Mammary epithelial cell (primary cell): ENCODE data around the gene PHACTR3.

Experiments
- CTCF ChIP-seq, 2 donors: IDR thresholded peaks in 1 of 2; conservative IDR thresholded peaks in 1 of 2; 2 replicates each; pipeline ENCODE4 v1.5.1; 2011 to 2012; ENCODE audit warnings: inconsistent platforms in 2 of 2, low read length in 2 of 2, mild to moderate bottlenecking in 2 of 2, control low read depth in 1 of 2, low read depth in 1 of 2; ENCODE audit not compliant: insufficient read depth in 1 of 2; ENCODE audit errors: extremely low read depth in 1 of 2
- EZH2 ChIP-seq: IDR thresholded peaks from 2 replicates; pipeline ENCODE4 v1.6.1; 2012; ENCODE audit warnings: low read length, inconsistent platforms, borderline replicate concordance

GRCh38 chr20:59606566-59606965, 2.2 kb downstream of the PHACTR3 start:
- TF ChIP-seq EZH2 (no peak), CTCF (conservative IDR thresholded peaks at IDR 0.05 in 1 of 2, IDR thresholded peaks at IDR 0.05 in 1 of 2; ENCODE audit: extremely low read depth in 1 of 2, insufficient read depth in 1 of 2, low read depth in 1 of 2, low read length in 2 of 2) (no peak)
